NCI-H2227 (cell line): ENCODE measurements around the gene CEND1.
A peak's percentile ranks its signal among the peaks of the same experiment; 100 is the strongest.

ENCODE experiments used
- DNase-seq: peaks from one replicate; lab custom pipeline; 2025; ENCODE audit not compliant: unreplicated experiment; lab: John Stamatoyannopoulos, UW

The CEND1 gene

GRCh38 chr11:789943-790342 lies at the start of gene CEND1:
TSS of gene CEND1 (minus strand) at chr11:790090. CDS start at chr11:788576, 1,514 bp downstream.
- peak; percentile 92 for DNase-seq

- DNase-seq = no peak
Observed at GRCh38 chr11:839280-839623, 49.4 kb upstream of the CEND1 start.

GRCh38 chr11:838441-839279 lies 48.8 kb upstream of the CEND1 start:
- DNase-seq = peak; percentile 68

- no peak for DNase-seq
Observed at GRCh38 chr11:837990-838307, 48.1 kb upstream of the CEND1 start.

GRCh38 chr11:837189-837989 lies 47.5 kb upstream of the CEND1 start:
- no peak for DNase-seq

- no peak for DNase-seq
Observed at GRCh38 chr11:836700-837099, 46.8 kb upstream of the CEND1 start.

GRCh38 chr11:836274-836673 lies 46.4 kb upstream of the CEND1 start:
- no peak for DNase-seq

- no peak for DNase-seq
Observed at GRCh38 chr11:834371-835316, 44.8 kb upstream of the CEND1 start.

GRCh38 chr11:833849-834311 lies 44.0 kb upstream of the CEND1 start:
- DNase-seq = no peak

GRCh38 chr11:833114-833791 lies 43.4 kb upstream of the CEND1 start:
- DNase-seq = peak; percentile 71

GRCh38 chr11:832529-833113 lies 42.7 kb upstream of the CEND1 start, which contains the start of gene CD151:
TSS of gene CD151 (plus strand) at chr11:832952. CDS start at chr11:836070, 3,118 bp downstream.
- DNase-seq = peak; percentile 86

- DNase-seq = no peak
Observed at GRCh38 chr11:831961-832528, 42.2 kb upstream of the CEND1 start.

- DNase-seq = no peak
Observed at GRCh38 chr11:831118-831864, 41.4 kb upstream of the CEND1 start.

- DNase-seq = peak; percentile 95
Observed at GRCh38 chr11:830295-831117, 40.6 kb upstream of the CEND1 start.

GRCh38 chr11:829847-830294 lies 40.0 kb upstream of the CEND1 start:
- DNase-seq = no peak

GRCh38 chr11:829176-829846 lies 39.4 kb upstream of the CEND1 start:
- DNase-seq = no peak

GRCh38 chr11:828506-829175 lies 38.8 kb upstream of the CEND1 start:
- peak; percentile 63 for DNase-seq
